LNCAP (cell line): ENCODE results near the gene IFRD2.

Experiments
- CTCF ChIP-seq: fragments of 450-650 bp; IDR thresholded peaks from 2 replicates; pipeline ENCODE4 v1.5.1; 2017; ENCODE audit warnings: mild to moderate bottlenecking

The IFRD2 gene

GRCh38 chr3:50289130-50289529, 3.1 kb downstream of the IFRD2 start:
- TF ChIP-seq CTCF = no peak

GRCh38 chr3:50288387-50289007, 3.7 kb downstream of the IFRD2 start:
- no peak for TF ChIP-seq CTCF

GRCh38 chr3:50287262-50287661, 5.0 kb downstream of the IFRD2 start:
- no peak for TF ChIP-seq CTCF

- no peak for TF ChIP-seq CTCF
Observed at GRCh38 chr3:50286322-50287227, 5.7 kb downstream of the IFRD2 start.

GRCh38 chr3:50279255-50280016, 12.8 kb downstream of the IFRD2 start:
- TF ChIP-seq CTCF = no peak

GRCh38 chr3:50278880-50279224, 13.4 kb downstream of the IFRD2 start, which contains the start of gene LSMEM2:
TSS of gene LSMEM2 (plus strand) at chr3:50279087. CDS start at chr3:50279114, 27 bp downstream.
- TF ChIP-seq CTCF = no peak

- TF ChIP-seq CTCF = no peak
Observed at GRCh38 chr3:50278123-50278879, 13.9 kb downstream of the IFRD2 start.
